ENCODE data around the gene ZNF532. TPM values are rescaled to one million over a fixed set of nuclear protein-coding genes. Genes with fewer than 3 reads are reported as not detected.

ZNF532 gene
- total and polyA plus RNA-seq, 2 of the 13 experiments (the other 11 are each of a cell fraction or from before 2014, with no cell fraction given): not detected

DNA sequence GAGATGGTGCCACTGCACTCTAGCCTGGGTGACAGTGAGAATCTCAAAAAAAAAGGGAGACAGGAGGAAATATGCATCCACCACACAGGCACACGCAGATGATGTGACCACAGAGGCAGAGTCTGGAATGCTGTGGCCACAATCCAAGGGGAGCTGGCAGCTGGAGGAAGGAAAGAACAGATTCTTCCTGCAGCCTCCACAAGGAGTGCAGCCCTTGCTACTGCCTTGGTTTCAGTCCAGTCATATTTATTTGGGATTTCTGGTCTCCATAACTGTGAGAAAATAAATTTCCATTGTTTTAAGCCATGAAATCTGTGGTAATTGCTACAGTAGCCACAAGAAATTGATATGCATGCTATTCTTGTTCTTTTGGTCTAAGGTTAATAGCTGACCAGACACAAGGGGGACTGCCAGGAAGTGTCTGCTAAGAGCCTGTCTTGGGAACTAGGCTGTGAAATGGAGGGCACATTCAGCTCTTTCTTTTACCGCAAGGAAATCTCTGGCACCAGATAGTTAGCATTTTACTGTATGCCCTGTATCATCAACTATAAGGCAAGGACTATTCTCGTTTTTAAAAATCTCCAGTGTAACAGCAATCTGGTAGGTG is 141.9 kb downstream of the ZNF532 start:
- Histone ChIP-seq H3K4me2 (ENCODE audit: low read depth, low read length) (no peak overlapping the region), H3K79me2 (ENCODE audit: insufficient read depth, low read length) (no peaks in the 10 kb centered on the region), H2AFZ (ENCODE audit: low read length) (no peak overlapping the region), H3K4me1 (ENCODE audit: insufficient read depth, low read length) (no peaks in the 10 kb centered on the region), H3K36me3 (replicated peaks in 1 of 2; ENCODE audit: control insufficient read depth in 1 of 2, insufficient read depth in 2 of 2, low read length in 2 of 2) (no peaks in the 10 kb centered on the region), H4K20me1 (ENCODE audit: insufficient read depth, low read length) (no peaks in the 10 kb centered on the region), H3K9me3 (ENCODE audit: low read length) (no peaks in the 10 kb centered on the region), H3K9ac (ENCODE audit: insufficient read depth, low read depth, low read length) (no peak overlapping the region), H3K27ac (ENCODE audit: extremely low read length, insufficient read depth, low read length) (no peak overlapping the region), H3K4me3 (replicated peaks in 1 of 3; ENCODE audit: insufficient read depth in 1 of 3, low read depth in 2 of 3, low read length in 3 of 3) (no peak overlapping the region), H3K27me3 (ENCODE audit: control insufficient read depth in 1 of 2, insufficient read depth in 2 of 2, low read length in 2 of 2) (peaks cover 0 to 10% of the 10 kb centered on the region in 2 experiments; a peak in 2 of 5 replicates)
- FAIRE-seq (no peak), DNase-seq (ENCODE audit: low spot score) (no peak), ATAC-seq (no peak)
- in situ Hi-C loops (cut with HindIII; ENCODE audit: extremely low pct_ligation_motif_present, low pct_unique_long_range_greater_than_20kb) (no loop called here), intact Hi-C loops (cut with micrococcal nuclease; ENCODE audit: unreplicated experiment) (no loop called here)
- POLR2A ChIA-PET: no interaction called here
- CTCF ChIA-PET (ENCODE audit: low intra/inter-chr PET ratio, low total read pairs): no interaction called here
- BruUV-seq (replicated peaks): no TSS peak
- 7% methylated on average over 3 of the region's 3 CpGs for WGBS (ENCODE audit: low lambda C conversion rate)
- TF ChIP-seq, protein P1, sequence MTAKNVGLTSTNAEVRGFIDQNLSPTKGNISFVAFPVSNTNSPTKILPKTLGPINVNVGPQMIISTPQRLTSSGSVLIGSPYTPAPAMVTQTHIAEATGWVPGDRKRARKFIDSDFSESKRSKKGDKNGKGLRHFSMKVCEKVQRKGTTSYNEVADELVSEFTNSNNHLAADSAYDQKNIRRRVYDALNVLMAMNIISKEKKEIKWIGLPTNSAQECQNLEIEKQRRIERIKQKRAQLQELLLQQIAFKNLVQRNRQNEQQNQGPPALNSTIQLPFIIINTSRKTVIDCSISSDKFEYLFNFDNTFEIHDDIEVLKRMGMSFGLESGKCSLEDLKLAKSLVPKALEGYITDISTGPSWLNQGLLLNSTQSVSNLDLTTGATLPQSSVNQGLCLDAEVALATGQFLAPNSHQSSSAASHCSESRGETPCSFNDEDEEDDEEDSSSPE (CRISPR knock-in tag; IDR thresholded peaks at IDR 0.05): no peak
- TF ChIP-seq ZNF570 (CRISPR knock-in tag; IDR thresholded peaks at IDR 0.05; ENCODE audit: borderline replicate concordance) (no peak), ZNF569 (CRISPR knock-in tag; IDR thresholded peaks at IDR 0.05; ENCODE audit: borderline replicate concordance) (no peak), PHF5A (CRISPR knock-in tag; IDR thresholded peaks at IDR 0.05; ENCODE audit: low read depth, unreplicated experiment) (no peak), KMT2B (CRISPR knock-in tag; IDR thresholded peaks at IDR 0.05) (no peak), ZNF713 (CRISPR knock-in tag; IDR thresholded peaks at IDR 0.05) (no peak), TEAD3 (CRISPR knock-in tag; optimal IDR thresholded peaks at IDR 0.05; ENCODE audit: borderline replicate concordance) (no peak), SP2 (CRISPR knock-in tag; IDR thresholded peaks at IDR 0.05) (no peak), ZNF446 (CRISPR knock-in tag; IDR thresholded peaks at IDR 0.05) (no peak), SP1 (IDR thresholded peaks at IDR 0.05) (no peak), SP1 (CRISPR knock-in tag; IDR thresholded peaks at IDR 0.05) (no peak), ZNF607 (CRISPR knock-in tag; IDR thresholded peaks at IDR 0.05; ENCODE audit: borderline replicate concordance) (no peak), NCOA2 (CRISPR knock-in tag; IDR thresholded peaks at IDR 0.05) (no peak)
- TF ChIP-seq, protein P2, sequence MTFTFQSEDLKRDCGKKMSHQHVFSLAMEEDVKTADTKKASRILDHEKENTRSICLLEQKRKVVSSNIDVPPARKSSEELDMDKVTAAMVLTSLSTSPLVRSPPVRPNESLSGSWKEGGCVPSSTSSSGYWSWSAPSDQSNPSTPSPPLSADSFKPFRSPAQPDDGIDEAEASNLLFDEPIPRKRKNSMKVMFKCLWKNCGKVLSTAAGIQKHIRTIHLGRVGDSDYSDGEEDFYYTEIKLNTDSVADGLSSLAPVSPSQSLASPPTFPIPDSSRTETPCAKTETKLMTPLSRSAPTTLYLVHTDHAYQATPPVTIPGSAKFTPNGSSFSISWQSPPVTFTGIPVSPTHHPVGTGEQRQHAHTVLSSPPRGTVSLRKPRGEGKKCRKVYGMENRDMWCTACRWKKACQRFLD (CRISPR knock-in tag; IDR thresholded peaks at IDR 0.05; ENCODE audit: borderline replicate concordance): no peak
